Esophagus (tissue), 2 donors: ENCODE data around the gene CDRT4. TPM values are rescaled to one million over a fixed set of nuclear protein-coding genes. Genes with fewer than 3 reads are reported as not detected.

Source experiments
- H3K27ac ChIP-seq, 2 donors: one replicate each; pipeline ENCODE4 v1.5.1; 2013; ENCODE audit warnings: low read depth in 2 of 2, mild to moderate bottlenecking in 2 of 2, inconsistent platforms in 1 of 2, low read length in 1 of 2, moderate library complexity in 1 of 2
- H3K27me3 ChIP-seq, 2 donors: one replicate each; pipeline ENCODE4 v1.6.1; 2013; ENCODE audit warnings: low read length in 2 of 2, control low read depth in 1 of 2, mild to moderate bottlenecking in 1 of 2; ENCODE audit not compliant: insufficient read depth in 2 of 2, control insufficient read depth in 1 of 2
- H3K36me3 ChIP-seq, 2 donors: one replicate each; pipeline ENCODE4 v1.6.1; 2013; ENCODE audit warnings: low read length in 1 of 2; ENCODE audit not compliant: control insufficient read depth in 2 of 2, insufficient read depth in 2 of 2
- H3K4me1 ChIP-seq, 2 donors: one replicate each; pipeline ENCODE4 v1.6.1; 2013; ENCODE audit warnings: low read length in 1 of 2; ENCODE audit not compliant: control insufficient read depth in 2 of 2, insufficient read depth in 2 of 2
- H3K4me3 ChIP-seq, 2 donors: one replicate each; pipeline ENCODE4 v1.5.1; 2013; ENCODE audit warnings: low read length in 2 of 2, mild to moderate bottlenecking in 2 of 2, low read depth in 1 of 2, moderate library complexity in 1 of 2
- H3K9me3 ChIP-seq, 2 donors: one replicate each; pipeline ENCODE4 v1.6.1; 2013; ENCODE audit warnings: mild to moderate bottlenecking in 2 of 2, low read depth in 1 of 2, low read length in 1 of 2, moderate library complexity in 1 of 2; ENCODE audit not compliant: control insufficient read depth in 2 of 2, insufficient read depth in 1 of 2
- WGBS, 2 donors: extraction: QIAGEN DNeasy Blood & Tissue Kit; methylation state at CpG; one replicate each; pipeline ENCODE4 v1.1.7; 2013; 5-methylcytosine and 5-hydroxymethylcytosine counted together
- polyA plus RNA-seq, 2 donors: library from polyadenylated mRNA; stranded (reverse); fragments of 200-250 nt; gene quantifications; one replicate each; pipeline ENCODE4 v1.2.3, GENCODE V29; 2013
- donor health status: healthy with polysubstance abuse.
- donor health status: Bipolar disorder and iron deficiency.

The CDRT4 gene
- polyA plus RNA-seq, 2 donors = 2.8 to 11.3 TPM

- Histone ChIP-seq H3K9me3 (no peaks in the 10 kb centered on the region), H3K27me3 (no peaks in the 10 kb centered on the region), H3K4me1 (peaks cover 0 to 2% of the 10 kb centered on the region in 2 donors)
These were observed 15.1 kb upstream of the CDRT4 start for GRCh38 chr17:15482476-15482875.

GRCh38 chr17:15481481-15481880, 14.1 kb upstream of the CDRT4 start:
- Histone ChIP-seq H3K36me3 (no peaks in the 10 kb centered on the region), H3K4me3 (no peak overlapping the region), H3K4me1 (peaks cover 0 to 2% of the 10 kb centered on the region in 2 donors), H3K27me3 (no peaks in the 10 kb centered on the region), H3K9me3 (no peaks in the 10 kb centered on the region), H3K27ac (no peak overlapping the region)
- WGBS, 2 donors = 79 to 85% methylated on average over 6 of the region's 6 CpGs

More at GRCh38 chr17:15482476-15482875, 15.1 kb upstream of the CDRT4 start:
- WGBS, 2 donors = 84% methylated on average over 6 of the region's 6 CpGs
- no peak overlapping the region for H3K27ac ChIP-seq
- no peaks in the 10 kb centered on the region for H3K36me3 ChIP-seq
- H3K4me3 ChIP-seq = no peak overlapping the region

GRCh38 chr17:15480204-15480603, 12.8 kb upstream of the CDRT4 start:
- H3K9me3 ChIP-seq = no peaks in the 10 kb centered on the region
- H3K36me3 ChIP-seq = no peaks in the 10 kb centered on the region
- 42 to 60% methylated on average over 6 of the region's 6 CpGs for WGBS, 2 donors
- H3K4me3 ChIP-seq = no peak overlapping the region
- H3K27ac ChIP-seq = no peak overlapping the region
- no peaks in the 10 kb centered on the region for H3K27me3 ChIP-seq
- H3K4me1 ChIP-seq = peaks cover 0 to 2% of the 10 kb centered on the region in 2 donors

GRCh38 chr17:15479703-15480102, 12.3 kb upstream of the CDRT4 start:
- H3K27ac ChIP-seq = no peak overlapping the region
- no peaks in the 10 kb centered on the region for H3K9me3 ChIP-seq
- H3K4me3 ChIP-seq = no peak overlapping the region
- no peaks in the 10 kb centered on the region for H3K27me3 ChIP-seq
- peaks cover 0 to 2% of the 10 kb centered on the region in 2 donors for H3K4me1 ChIP-seq
- H3K36me3 ChIP-seq = no peaks in the 10 kb centered on the region

GRCh38 chr17:15478845-15479244, 11.4 kb upstream of the CDRT4 start:
- Histone ChIP-seq H3K27ac (no peak overlapping the region), H3K4me1 (peaks cover 0 to 2% of the 10 kb centered on the region in 2 donors), H3K4me3 (no peak overlapping the region), H3K36me3 (no peaks in the 10 kb centered on the region), H3K27me3 (no peaks in the 10 kb centered on the region), H3K9me3 (no peaks in the 10 kb centered on the region)
- 86 to 91% methylated on average over 5 of the region's 5 CpGs for WGBS, 2 donors

- no peaks in the 10 kb centered on the region for H3K27me3 ChIP-seq
- no peak overlapping the region for H3K4me3 ChIP-seq
- H3K36me3 ChIP-seq = peaks cover 0 to 2% of the 10 kb centered on the region in 2 donors
- H3K27ac ChIP-seq = peak overlapping the region; percentile 7 to 22
- H3K4me1 ChIP-seq = peaks cover 0 to 2% of the 10 kb centered on the region in 2 donors
- no peaks in the 10 kb centered on the region for H3K9me3 ChIP-seq
- 80 to 89% methylated on average over 8 of the region's 8 CpGs for WGBS, 2 donors
These were observed 8.4 kb upstream of the CDRT4 start for GRCh38 chr17:15475631-15476354.

- H3K27me3 ChIP-seq = no peaks in the 10 kb centered on the region
- H3K4me3 ChIP-seq = no peak overlapping the region
- peak overlapping the region in 1 of 2 donors; percentile 24 for H3K27ac ChIP-seq
- 78 to 85% methylated on average over 3 of the region's 3 CpGs for WGBS, 2 donors
- peaks cover 0 to 2% of the 10 kb centered on the region in 2 donors for H3K36me3 ChIP-seq
- no peaks in the 10 kb centered on the region for H3K9me3 ChIP-seq
- no peaks in the 10 kb centered on the region for H3K4me1 ChIP-seq
These were observed 5.5 kb upstream of the CDRT4 start for GRCh38 chr17:15472891-15473290.

- no peaks in the 10 kb centered on the region for H3K27me3 ChIP-seq
- no peak overlapping the region for H3K27ac ChIP-seq
- no peaks in the 10 kb centered on the region for H3K9me3 ChIP-seq
- no peak overlapping the region for H3K4me3 ChIP-seq
- H3K36me3 ChIP-seq = peaks cover 0 to 2% of the 10 kb centered on the region in 2 donors
- 64 to 65% methylated on average over 7 of the region's 7 CpGs for WGBS, 2 donors
- no peaks in the 10 kb centered on the region for H3K4me1 ChIP-seq
These were observed 3.1 kb upstream of the CDRT4 start for GRCh38 chr17:15470536-15470935.

- Histone ChIP-seq H3K27me3 (no peaks in the 10 kb centered on the region), H3K36me3 (peaks cover 0 to 2% of the 10 kb centered on the region in 2 donors), H3K4me1 (peaks cover 0 to 8% of the 10 kb centered on the region in 2 donors), H3K9me3 (no peaks in the 10 kb centered on the region), H3K4me3 (no peak overlapping the region), H3K27ac (no peak overlapping the region)
- WGBS, 2 donors = 79 to 90% methylated on average over 7 of the region's 7 CpGs
These were observed 1.8 kb upstream of the CDRT4 start for GRCh38 chr17:15469260-15469659.

- Histone ChIP-seq H3K27ac (no peak overlapping the region), H3K4me3 (no peak overlapping the region), H3K36me3 (peaks cover 0 to 2% of the 10 kb centered on the region in 2 donors), H3K4me1 (peaks cover 0 to 10% of the 10 kb centered on the region in 2 donors), H3K9me3 (no peaks in the 10 kb centered on the region), H3K27me3 (no peaks in the 10 kb centered on the region)
- 50 to 58% methylated on average over 4 of the region's 4 CpGs for WGBS, 2 donors
These were observed 705 bp upstream of the CDRT4 start for GRCh38 chr17:15468126-15468525.
